IMR-90 (cell line): Measurements from ENCODE around the gene NOS1AP. TPM values are rescaled to one million over a fixed set of nuclear protein-coding genes. Genes with fewer than 3 reads are reported as not detected.

Experiments used
- ATAC-seq: fragments of 200-7000 bp; cut with Tn5 transposase; 2 replicates; pipeline ENCODE4 v1.9.1; 2020; ENCODE audit warnings: low read depth, mild to moderate bottlenecking, moderate library complexity
- BruUV-seq: library from RNA; stranded (reverse); fragments of 400-500 nt; replicated peaks from 2 replicates; lab custom pipeline; 2021; lab: Mats Ljungman, UMichigan
- CTCF ChIA-PET: fragments of 300-600 bp; formaldehyde crosslinking; extraction: SDS; loops from one replicate; lab custom pipeline; 2021; ENCODE audit warnings: antibody characterized with exemption; lab: Yijun Ruan, JAX
- POLR2A ChIA-PET: fragments of 300-600 bp; sonication (Branson Sonifier 250); formaldehyde crosslinking; loops from one replicate; lab custom pipeline; 2022; ENCODE audit warnings: antibody characterized with exemption; ENCODE audit not compliant: unreplicated experiment; lab: Charles Lee
- DNase-seq: peaks from one replicate; pipeline ENCODE4 v3.0.0; 2013
- H2AFZ ChIP-seq: replicated peaks from 2 replicates; pipeline ENCODE3; 2013; ENCODE audit warnings: low read length, mild to moderate bottlenecking; ENCODE audit not compliant: poor library complexity
- H2AK5ac ChIP-seq: 2 replicates; pipeline ENCODE4 v1.6.1; 2013; ENCODE audit warnings: low read depth, low read length, inconsistent platforms
- H2AK9ac ChIP-seq: replicated peaks from 2 replicates; pipeline ENCODE3; 2013; ENCODE audit warnings: mild to moderate bottlenecking, low read depth, low read length, moderate library complexity; ENCODE audit not compliant: poor library complexity
- H2BK120ac ChIP-seq: 2 replicates; pipeline ENCODE4 v1.6.1; 2013; ENCODE audit warnings: low read depth, low read length, inconsistent platforms
- H2BK15ac ChIP-seq: 3 replicates; pipeline ENCODE4 v1.6.1; 2013; ENCODE audit warnings: low read depth, low read length, inconsistent platforms
- H2BK20ac ChIP-seq: 2 replicates; pipeline ENCODE4 v1.6.1; 2013; ENCODE audit warnings: low read depth, mild to moderate bottlenecking, inconsistent platforms, low read length, moderate library complexity
- H2BK5ac ChIP-seq: 2 replicates; pipeline ENCODE4 v1.6.1; 2013; ENCODE audit warnings: mild to moderate bottlenecking, low read depth, low read length, inconsistent platforms; ENCODE audit not compliant: poor library complexity, severe bottlenecking
- H3K14ac ChIP-seq: replicated peaks from 2 replicates; pipeline ENCODE4 v1.6.1; 2013; ENCODE audit warnings: low read depth, low read length, inconsistent platforms
- H3K18ac ChIP-seq: 2 replicates; pipeline ENCODE4 v1.6.1; 2013; ENCODE audit warnings: low read depth, low read length, control low read depth
- H3K23ac ChIP-seq: 2 replicates; pipeline ENCODE4 v1.6.1; 2013; ENCODE audit warnings: low read depth, low read length, inconsistent platforms
- H3K27ac ChIP-seq: 2 replicates; pipeline ENCODE4 v1.5.1; 2013; ENCODE audit warnings: mild to moderate bottlenecking, control low read depth, low read length; ENCODE audit not compliant: insufficient read depth
- H3K27me3 ChIP-seq: 2 replicates; pipeline ENCODE4 v1.6.1; 2013; ENCODE audit warnings: low read length; ENCODE audit not compliant: control insufficient read depth, insufficient read depth
- H3K36me3 ChIP-seq: 2 replicates; pipeline ENCODE4 v1.6.1; 2013; ENCODE audit warnings: low read length, mixed read lengths; ENCODE audit not compliant: control insufficient read depth, insufficient read depth
- H3K4ac ChIP-seq: 2 replicates; pipeline ENCODE4 v1.6.1; 2013; ENCODE audit warnings: low read depth, low read length, inconsistent platforms
- H3K4me1 ChIP-seq: 2 replicates; pipeline ENCODE4 v1.6.1; 2013; ENCODE audit warnings: low read length, mixed read lengths; ENCODE audit not compliant: control insufficient read depth, insufficient read depth
- H3K4me2 ChIP-seq: 2 replicates; pipeline ENCODE4 v1.6.1; 2013; ENCODE audit warnings: low read depth, mild to moderate bottlenecking, control low read depth, low read length, moderate library complexity
- H3K4me3 ChIP-seq: 2 replicates; pipeline ENCODE4 v1.5.1; 2013; ENCODE audit warnings: low read depth, mild to moderate bottlenecking, control low read depth, low read length, moderate library complexity; ENCODE audit not compliant: insufficient read depth
- H3K56ac ChIP-seq: 2 replicates; pipeline ENCODE4 v1.6.1; 2013; ENCODE audit warnings: low read length, inconsistent platforms; ENCODE audit not compliant: insufficient read depth; ENCODE audit errors: extremely low read depth
- H3K79me1 ChIP-seq, 2 experiments: 2 replicates each; pipeline ENCODE4 v1.6.1; 2013; ENCODE audit warnings: low read length in 2 of 2, inconsistent platforms in 1 of 2, low read depth in 1 of 2
- H3K9ac ChIP-seq: 2 replicates; pipeline ENCODE4 v1.6.1; 2013; ENCODE audit warnings: low read depth, low read length, control low read depth
- H3K9me1 ChIP-seq: 2 replicates; pipeline ENCODE4 v1.6.1; 2013; ENCODE audit warnings: low read length, inconsistent platforms; ENCODE audit not compliant: insufficient read depth
- H3K9me3 ChIP-seq: 2 replicates; pipeline ENCODE4 v1.6.1; 2013; ENCODE audit warnings: low read length; ENCODE audit not compliant: control insufficient read depth, insufficient read depth
- H4K20me1 ChIP-seq: 2 replicates; pipeline ENCODE4 v1.6.1; 2013; ENCODE audit warnings: low read length, inconsistent platforms; ENCODE audit not compliant: insufficient read depth
- H4K5ac ChIP-seq: 2 replicates; pipeline ENCODE4 v1.6.1; 2013; ENCODE audit warnings: mild to moderate bottlenecking, low read depth, low read length, control low read depth
- H4K8ac ChIP-seq, 2 experiments: 2 replicates each; pipeline ENCODE4 v1.6.1; 2013; ENCODE audit warnings: low read depth in 2 of 2, low read length in 2 of 2, control low read depth in 1 of 2, inconsistent platforms in 1 of 2
- H4K91ac ChIP-seq: 2 replicates; pipeline ENCODE4 v1.6.1; 2013; ENCODE audit warnings: low read depth, low read length, inconsistent platforms; ENCODE audit not compliant: insufficient read depth
- POLR2A ChIP-seq: IDR thresholded peaks from 2 replicates; pipeline ENCODE4 v1.6.1; 2012; ENCODE audit warnings: mild to moderate bottlenecking, low read depth, low read length
- WGBS, 2 experiments: methylation state at CpG; one replicate each; pipeline versions ENCODE4 v1.1.5 to v1.1.7; 2013; ENCODE audit warnings: missing lambda C conversion rate in 2 of 2; ENCODE audit not compliant: insufficient read length in 1 of 2; ENCODE audit errors: extremely low coverage in 2 of 2; 5-methylcytosine and 5-hydroxymethylcytosine counted together
- dilution Hi-C: fragments of 300-500 bp; cut with HindIII; formaldehyde crosslinking; loops from one replicate; pipeline ENCODE4 v1.14.3; 2018; ENCODE audit warnings: low sequenced_read_pairs; ENCODE audit not compliant: unreplicated experiment
- in situ Hi-C: fragments of 300-500 bp; cut with MboI; formaldehyde crosslinking; loops from 3 replicates; pipeline ENCODE4 v1.14.3; 2019; ENCODE audit warnings: low sequenced_read_pairs, inconsistent platforms, mixed read lengths
- intact Hi-C: fragments of 100-400 bp; cut with micrococcal nuclease; formaldehyde crosslinking; loops from 2 replicates; pipeline ENCODE4 v1.10.0; 2022
- polyA plus RNA-seq, 3 experiments: library from polyadenylated mRNA; depleted of rRNA; stranded (reverse); fragments of >200 nt; gene quantifications; 2 replicates each; pipeline ENCODE4 v1.2.3, GENCODE V29; 2012; ENCODE audit warnings: low replicate concordance in 1 of 3
- total RNA-seq: library from RNA; depleted of rRNA; stranded (reverse); fragments of >200 nt; gene quantifications from 2 replicates; pipeline ENCODE4 v1.2.3, GENCODE V29; 2012

The NOS1AP gene
- total and polyA plus RNA-seq, 2 of the 4 experiments (the other 2 are of a cell fraction), result 0.18 to 0.19 TPM

- no peak for TF ChIP-seq POLR2A
- Histone ChIP-seq H3K9me1 (no peaks in the 10 kb centered on the region), H3K14ac (no peak overlapping the region), H4K91ac (no peak overlapping the region), H2BK15ac (no peak overlapping the region), H2BK20ac (no peak overlapping the region), H4K20me1 (no peaks in the 10 kb centered on the region), H3K4me1 (no peaks in the 10 kb centered on the region), H3K23ac (no peak overlapping the region), H3K56ac (no peak overlapping the region), H2AK9ac (no peak overlapping the region), H4K5ac (no peak overlapping the region), H2AK5ac (no peak overlapping the region), H3K4me3 (no peak overlapping the region), H4K8ac (no peak overlapping the region), H2BK5ac (no peak overlapping the region), H3K36me3 (no peaks in the 10 kb centered on the region), H3K9ac (no peak overlapping the region), H3K9me3 (no peaks in the 10 kb centered on the region), H3K27ac (no peak overlapping the region), H3K18ac (no peak overlapping the region), H3K79me1 (no peaks in the 10 kb centered on the region), H2BK120ac (no peak overlapping the region), H3K27me3 (peaks cover 3% of the 10 kb centered on the region; the same call in 1 of the 2 replicates), H3K4me2 (no peak overlapping the region), H2AFZ (no peak overlapping the region), H3K4ac (no peak overlapping the region)
- ATAC-seq (no peak), DNase-seq (peak; percentile 2)
- no TSS peak for BruUV-seq
- ChIA-PET CTCF (no interaction called here), POLR2A (no interaction called here)
- dilution Hi-C loops, result no loop called here
- intact Hi-C loops, result no loop called here
- WGBS, 2 experiments, result no CpG with 5 or more reads among the region's 7 CpGs
- in situ Hi-C loops, result loop anchor here (25.0 kb wide), 1 partner anchor 448 kb away; no protein-coding TSS in a partner anchor
Observed at GRCh38 chr1:162235241-162235800, 165.8 kb downstream of the NOS1AP start.
